ENCODE results near the gene MMP14.

- TF ChIP-seq POLR2A (IDR thresholded peaks at IDR 0.05): no peak
- TF ChIP-seq CTCF (IDR thresholded peaks at IDR 0.05): no peak
- TF ChIP-seq POLR2AphosphoS5 (IDR thresholded peaks at IDR 0.05): peak in 2 of 3 donors; percentile 79 to 85
Measured at GRCh38 chr14:22850944-22851764, 14.8 kb downstream of the MMP14 start.
